Neural progenitor cell (in vitro differentiated cells): ENCODE data around the gene SEC61A1.

Experiments used
- EZH2 ChIP-seq: fragments of 200-600 bp; sonication (generic); IDR thresholded peaks from 2 replicates; pipeline ENCODE4 v1.6.1; 2017; ENCODE audit warnings: antibody characterized with exemption, mild to moderate bottlenecking, moderate library complexity
- EZH2phosphoT487 ChIP-seq: fragments of 200-600 bp; sonication (generic); IDR thresholded peaks from 2 replicates; pipeline ENCODE4 v1.6.1; 2017; ENCODE audit warnings: antibody characterized with exemption
- TF ChIP-seq, protein P1 (sequence below): fragments of 200-600 bp; sonication (generic); IDR thresholded peaks from 2 replicates; pipeline ENCODE4 v1.5.1; 2017; ENCODE audit warnings: antibody characterized with exemption, mild to moderate bottlenecking

DNA sequence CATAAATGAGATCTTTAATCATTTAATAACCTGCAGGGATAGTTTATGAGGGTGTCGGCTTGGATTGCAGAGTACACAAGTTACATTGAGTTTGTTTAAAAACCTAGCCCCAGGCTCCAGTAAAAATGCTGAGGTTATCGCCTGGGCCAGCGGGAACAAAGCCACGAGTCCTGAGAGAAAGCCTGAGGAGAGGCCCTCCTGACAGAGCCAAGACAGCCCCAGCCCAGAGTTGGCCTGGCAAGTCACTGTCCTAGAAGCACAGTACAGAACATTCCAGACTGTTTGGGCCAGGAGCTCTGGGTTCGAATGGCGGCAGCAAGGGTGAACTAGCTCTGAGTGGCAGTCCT lies 32.4 kb downstream of the SEC61A1 start:
- TF ChIP-seq EZH2 (no peak), EZH2phosphoT487 (no peak)
- TF ChIP-seq, protein P1, sequence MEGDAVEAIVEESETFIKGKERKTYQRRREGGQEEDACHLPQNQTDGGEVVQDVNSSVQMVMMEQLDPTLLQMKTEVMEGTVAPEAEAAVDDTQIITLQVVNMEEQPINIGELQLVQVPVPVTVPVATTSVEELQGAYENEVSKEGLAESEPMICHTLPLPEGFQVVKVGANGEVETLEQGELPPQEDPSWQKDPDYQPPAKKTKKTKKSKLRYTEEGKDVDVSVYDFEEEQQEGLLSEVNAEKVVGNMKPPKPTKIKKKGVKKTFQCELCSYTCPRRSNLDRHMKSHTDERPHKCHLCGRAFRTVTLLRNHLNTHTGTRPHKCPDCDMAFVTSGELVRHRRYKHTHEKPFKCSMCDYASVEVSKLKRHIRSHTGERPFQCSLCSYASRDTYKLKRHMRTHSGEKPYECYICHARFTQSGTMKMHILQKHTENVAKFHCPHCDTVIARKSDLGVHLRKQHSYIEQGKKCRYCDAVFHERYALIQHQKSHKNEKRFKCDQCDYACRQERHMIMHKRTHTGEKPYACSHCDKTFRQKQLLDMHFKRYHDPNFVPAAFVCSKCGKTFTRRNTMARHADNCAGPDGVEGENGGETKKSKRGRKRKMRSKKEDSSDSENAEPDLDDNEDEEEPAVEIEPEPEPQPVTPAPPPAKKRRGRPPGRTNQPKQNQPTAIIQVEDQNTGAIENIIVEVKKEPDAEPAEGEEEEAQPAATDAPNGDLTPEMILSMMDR, result no peak
